NCI-H2196 treated with DMSO at 0.1 percent for 48 hours (cell line): Measurements from ENCODE around the gene ZNF397.
"Not testable (repeated sequence)": the region's sequence is repeated elsewhere in the genome, so short reads cannot be mapped to it uniquely, and the experiment has no call there.

Experiments used
- DNase-seq: peaks from one replicate; lab custom pipeline; 2025; ENCODE audit not compliant: unreplicated experiment; lab: John Stamatoyannopoulos, UW

ZNF397 gene

GRCh38 chr18:35240664-35241447, at the start of gene ZNF397:
Gene ZNF397 (plus strand): TSS chr18:35241034. CDS start chr18:35242471, 1,437 bp downstream.
- peak; percentile 93 for DNase-seq

GRCh38 chr18:35191698-35192025, 49.2 kb upstream of the ZNF397 start:
- DNase-seq = no peak

GRCh38 chr18:35192415-35192814, 48.4 kb upstream of the ZNF397 start:
- DNase-seq = no peak

GRCh38 chr18:35193316-35193715, 47.5 kb upstream of the ZNF397 start:
- DNase-seq = no peak

- DNase-seq = no peak
Measured at GRCh38 chr18:35197296-35197695, 43.5 kb upstream of the ZNF397 start.

- no peak for DNase-seq
Measured at GRCh38 chr18:35201256-35201931, 39.4 kb upstream of the ZNF397 start.

GRCh38 chr18:35203067-35203466, 37.8 kb upstream of the ZNF397 start:
- DNase-seq = no peak

GRCh38 chr18:35205199-35205712, 35.6 kb upstream of the ZNF397 start:
- no peak for DNase-seq

GRCh38 chr18:35205746-35206458, 34.9 kb upstream of the ZNF397 start:
- not testable (repeated sequence) for DNase-seq

GRCh38 chr18:35215026-35215425, 25.8 kb upstream of the ZNF397 start:
- DNase-seq = no peak

- not testable (repeated sequence) for DNase-seq
Measured at GRCh38 chr18:35216611-35217010, 24.2 kb upstream of the ZNF397 start.

- not testable (repeated sequence) for DNase-seq
Measured at GRCh38 chr18:35219331-35219730, 21.5 kb upstream of the ZNF397 start.

GRCh38 chr18:35220424-35220823, 20.4 kb upstream of the ZNF397 start:
- DNase-seq = no peak

- no peak for DNase-seq
Measured at GRCh38 chr18:35223797-35224196, 17.0 kb upstream of the ZNF397 start.

- DNase-seq = no peak
Measured at GRCh38 chr18:35227254-35227653, 13.6 kb upstream of the ZNF397 start.

- DNase-seq = peak; percentile 65
Measured at GRCh38 chr18:35231052-35231451, 9.8 kb upstream of the ZNF397 start.

GRCh38 chr18:35236571-35237363, 4.1 kb upstream of the ZNF397 start:
- DNase-seq = no peak

GRCh38 chr18:35239314-35239713, 1.5 kb upstream of the ZNF397 start:
- no peak for DNase-seq

- no peak for DNase-seq
Measured at GRCh38 chr18:35241448-35241804, 592 bp downstream of the ZNF397 start.

GRCh38 chr18:35242426-35242825, 1.6 kb downstream of the ZNF397 start:
- DNase-seq = no peak

- no peak for DNase-seq
Measured at GRCh38 chr18:35244671-35245070, 3.8 kb downstream of the ZNF397 start.
